Measurements from ENCODE around the gene EXOC3. TPM values are rescaled to one million over a fixed set of nuclear protein-coding genes. Genes with fewer than 3 reads are reported as not detected.

The EXOC3 gene
- total RNA-seq, 1 experiment from 2014 or later: 52.4 TPM

DNA sequence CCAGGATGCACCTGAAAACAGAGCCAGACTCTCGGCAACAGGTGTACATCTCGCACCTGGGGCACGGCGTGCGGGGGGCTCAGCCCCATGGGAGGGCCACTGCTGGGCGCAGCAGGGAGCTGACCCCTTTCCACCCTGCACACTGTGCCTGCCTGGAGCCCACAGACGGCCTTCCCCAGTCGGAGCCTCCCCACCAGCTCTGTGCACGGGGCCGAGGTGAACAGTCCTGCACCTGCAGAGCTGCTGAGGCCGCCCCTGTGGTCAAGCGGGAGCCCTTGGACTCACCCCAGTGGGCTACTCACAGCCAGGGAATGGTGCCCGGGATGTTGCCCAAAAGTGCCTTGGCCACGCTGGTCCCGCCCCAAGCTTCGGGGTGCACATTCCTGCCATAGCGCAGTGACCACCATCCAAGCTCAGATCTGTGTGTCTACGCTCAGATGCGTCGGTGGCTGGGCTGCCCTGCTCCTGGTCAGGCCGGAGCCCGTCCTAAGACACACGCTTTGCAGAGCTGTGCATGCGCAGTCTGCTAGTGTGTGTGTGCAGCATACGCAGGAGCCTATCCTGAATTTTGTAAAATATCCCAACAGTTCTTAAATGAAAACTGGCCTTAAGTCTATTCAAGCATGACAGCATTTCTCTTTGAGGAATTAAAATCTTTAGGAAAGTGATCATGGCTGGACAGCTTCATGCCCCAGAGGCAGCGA lies 8.4 kb upstream of the EXOC3 start:
- ChIA-PET RAD21 (ENCODE audit: low non-redundant PET in 1 of 2, low total read pairs in 2 of 2, uncharacterized antibody in 2 of 2, unreplicated experiment in 2 of 2) (no interaction called here), CTCF (no interaction called here), POLR2A (no interaction called here)
- Histone ChIP-seq H3K79me2 (ENCODE audit: insufficient read depth, low read length) (no peaks in the 10 kb centered on the region), H3K36me3 (ENCODE audit: control insufficient read depth in 1 of 2, insufficient read depth in 2 of 2, low read length in 2 of 2) (no peaks in the 10 kb centered on the region), H3K9me2 (ENCODE audit: insufficient read depth) (no peaks in the 10 kb centered on the region), H4K20me1 (ENCODE audit: insufficient read depth) (no peaks in the 10 kb centered on the region), H3K9me3 (ENCODE audit: control insufficient read depth in 1 of 2, insufficient read depth in 1 of 2, low read depth in 1 of 2, low read length in 2 of 2) (no peaks in the 10 kb centered on the region), H3K4me3 (replicated peaks in 1 of 2; ENCODE audit: low read depth in 1 of 2, low read length in 2 of 2) (no peak overlapping the region), H3K27ac (ENCODE audit: low read depth, low read length) (no peak overlapping the region), H2AFZ (ENCODE audit: low read depth, low read length, poor library complexity, severe bottlenecking) (no peak overlapping the region), H3K9ac (ENCODE audit: low read length) (no peak overlapping the region), H3K4me2 (ENCODE audit: low read length) (no peak overlapping the region), H3K27me3 (ENCODE audit: insufficient read depth, low read length) (no peaks in the 10 kb centered on the region), H3K4me1 (ENCODE audit: control insufficient read depth in 1 of 2, insufficient read depth in 2 of 2, low read length in 2 of 2) (peaks cover 0 to 14% of the 10 kb centered on the region in 2 experiments; a peak in 1 of 4 replicates)
- no TSS peak for BruUV-seq (replicated peaks)
- TF ChIP-seq POLR2A (IDR thresholded peaks at IDR 0.05; ENCODE audit: borderline replicate concordance, extremely low read depth, insufficient read depth, insufficient read length) (no peak), ZFX (IDR thresholded peaks at IDR 0.05) (no peak), RAD21 (IDR thresholded peaks at IDR 0.05; ENCODE audit: low read depth) (no peak), CEBPB (IDR thresholded peaks at IDR 0.05; ENCODE audit: low read depth) (no peak), TCF7L2 (IDR thresholded peaks at IDR 0.05; ENCODE audit: borderline replicate concordance, extremely low read depth, insufficient read depth, insufficient read length) (no peak)
- TF ChIP-seq, protein P1, sequence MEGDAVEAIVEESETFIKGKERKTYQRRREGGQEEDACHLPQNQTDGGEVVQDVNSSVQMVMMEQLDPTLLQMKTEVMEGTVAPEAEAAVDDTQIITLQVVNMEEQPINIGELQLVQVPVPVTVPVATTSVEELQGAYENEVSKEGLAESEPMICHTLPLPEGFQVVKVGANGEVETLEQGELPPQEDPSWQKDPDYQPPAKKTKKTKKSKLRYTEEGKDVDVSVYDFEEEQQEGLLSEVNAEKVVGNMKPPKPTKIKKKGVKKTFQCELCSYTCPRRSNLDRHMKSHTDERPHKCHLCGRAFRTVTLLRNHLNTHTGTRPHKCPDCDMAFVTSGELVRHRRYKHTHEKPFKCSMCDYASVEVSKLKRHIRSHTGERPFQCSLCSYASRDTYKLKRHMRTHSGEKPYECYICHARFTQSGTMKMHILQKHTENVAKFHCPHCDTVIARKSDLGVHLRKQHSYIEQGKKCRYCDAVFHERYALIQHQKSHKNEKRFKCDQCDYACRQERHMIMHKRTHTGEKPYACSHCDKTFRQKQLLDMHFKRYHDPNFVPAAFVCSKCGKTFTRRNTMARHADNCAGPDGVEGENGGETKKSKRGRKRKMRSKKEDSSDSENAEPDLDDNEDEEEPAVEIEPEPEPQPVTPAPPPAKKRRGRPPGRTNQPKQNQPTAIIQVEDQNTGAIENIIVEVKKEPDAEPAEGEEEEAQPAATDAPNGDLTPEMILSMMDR (IDR thresholded peaks at IDR 0.05 in 2 of 3, conservative IDR thresholded peaks at IDR 0.05 in 1 of 3; ENCODE audit: borderline replicate concordance in 1 of 3, insufficient read depth in 1 of 3, low read depth in 2 of 3, low read length in 2 of 3): no peak
- TF ChIP-seq, protein P2, sequence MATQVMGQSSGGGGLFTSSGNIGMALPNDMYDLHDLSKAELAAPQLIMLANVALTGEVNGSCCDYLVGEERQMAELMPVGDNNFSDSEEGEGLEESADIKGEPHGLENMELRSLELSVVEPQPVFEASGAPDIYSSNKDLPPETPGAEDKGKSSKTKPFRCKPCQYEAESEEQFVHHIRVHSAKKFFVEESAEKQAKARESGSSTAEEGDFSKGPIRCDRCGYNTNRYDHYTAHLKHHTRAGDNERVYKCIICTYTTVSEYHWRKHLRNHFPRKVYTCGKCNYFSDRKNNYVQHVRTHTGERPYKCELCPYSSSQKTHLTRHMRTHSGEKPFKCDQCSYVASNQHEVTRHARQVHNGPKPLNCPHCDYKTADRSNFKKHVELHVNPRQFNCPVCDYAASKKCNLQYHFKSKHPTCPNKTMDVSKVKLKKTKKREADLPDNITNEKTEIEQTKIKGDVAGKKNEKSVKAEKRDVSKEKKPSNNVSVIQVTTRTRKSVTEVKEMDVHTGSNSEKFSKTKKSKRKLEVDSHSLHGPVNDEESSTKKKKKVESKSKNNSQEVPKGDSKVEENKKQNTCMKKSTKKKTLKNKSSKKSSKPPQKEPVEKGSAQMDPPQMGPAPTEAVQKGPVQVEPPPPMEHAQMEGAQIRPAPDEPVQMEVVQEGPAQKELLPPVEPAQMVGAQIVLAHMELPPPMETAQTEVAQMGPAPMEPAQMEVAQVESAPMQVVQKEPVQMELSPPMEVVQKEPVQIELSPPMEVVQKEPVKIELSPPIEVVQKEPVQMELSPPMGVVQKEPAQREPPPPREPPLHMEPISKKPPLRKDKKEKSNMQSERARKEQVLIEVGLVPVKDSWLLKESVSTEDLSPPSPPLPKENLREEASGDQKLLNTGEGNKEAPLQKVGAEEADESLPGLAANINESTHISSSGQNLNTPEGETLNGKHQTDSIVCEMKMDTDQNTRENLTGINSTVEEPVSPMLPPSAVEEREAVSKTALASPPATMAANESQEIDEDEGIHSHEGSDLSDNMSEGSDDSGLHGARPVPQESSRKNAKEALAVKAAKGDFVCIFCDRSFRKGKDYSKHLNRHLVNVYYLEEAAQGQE (IDR thresholded peaks at IDR 0.05; ENCODE audit: low read depth): no peak
- ATAC-seq (no peak), DNase-seq (ENCODE audit: low read depth, low spot score) (no peak)
- intact Hi-C loops (cut with micrococcal nuclease): no loop called here
